GM12875 (cell line): ENCODE data around the gene ATL3.
"Not testable (repeated sequence)": the region's sequence is repeated elsewhere in the genome, so short reads cannot be mapped to it uniquely, and the experiment has no call there.

Experiments used
- H3K4me3 ChIP-seq: one replicate; pipeline ENCODE4 v1.5.1; 2011; ENCODE audit warnings: low read depth, low read length, control low read depth
- TF ChIP-seq, protein P1 (sequence below): IDR thresholded peaks from 2 replicates; pipeline ENCODE4 v1.5.1; 2011; ENCODE audit warnings: low read depth, mild to moderate bottlenecking, control low read depth, inconsistent platforms, low read length, moderate library complexity, borderline replicate concordance; ENCODE audit not compliant: insufficient read depth

The ATL3 gene

DNA sequence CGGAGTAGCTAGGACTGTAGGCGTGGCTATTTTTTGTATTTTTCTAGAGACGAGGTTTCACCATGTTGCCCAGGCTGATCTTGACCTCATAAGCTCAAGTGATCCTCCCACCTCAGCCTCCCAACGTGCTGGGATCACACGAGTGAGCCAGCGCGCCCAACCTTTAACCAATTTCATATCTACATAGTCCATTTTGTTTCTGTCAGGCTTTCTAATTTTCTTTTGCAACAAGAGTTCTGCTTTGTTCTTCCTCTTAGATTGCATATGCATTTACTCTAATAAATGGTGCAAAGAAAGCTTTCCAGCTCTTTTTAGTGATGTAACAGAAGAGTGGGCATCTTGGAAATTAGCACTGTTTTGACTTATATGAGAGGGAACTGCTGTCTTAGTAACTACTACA lies 23.4 kb upstream of the ATL3 start:
- TF ChIP-seq, protein P1, sequence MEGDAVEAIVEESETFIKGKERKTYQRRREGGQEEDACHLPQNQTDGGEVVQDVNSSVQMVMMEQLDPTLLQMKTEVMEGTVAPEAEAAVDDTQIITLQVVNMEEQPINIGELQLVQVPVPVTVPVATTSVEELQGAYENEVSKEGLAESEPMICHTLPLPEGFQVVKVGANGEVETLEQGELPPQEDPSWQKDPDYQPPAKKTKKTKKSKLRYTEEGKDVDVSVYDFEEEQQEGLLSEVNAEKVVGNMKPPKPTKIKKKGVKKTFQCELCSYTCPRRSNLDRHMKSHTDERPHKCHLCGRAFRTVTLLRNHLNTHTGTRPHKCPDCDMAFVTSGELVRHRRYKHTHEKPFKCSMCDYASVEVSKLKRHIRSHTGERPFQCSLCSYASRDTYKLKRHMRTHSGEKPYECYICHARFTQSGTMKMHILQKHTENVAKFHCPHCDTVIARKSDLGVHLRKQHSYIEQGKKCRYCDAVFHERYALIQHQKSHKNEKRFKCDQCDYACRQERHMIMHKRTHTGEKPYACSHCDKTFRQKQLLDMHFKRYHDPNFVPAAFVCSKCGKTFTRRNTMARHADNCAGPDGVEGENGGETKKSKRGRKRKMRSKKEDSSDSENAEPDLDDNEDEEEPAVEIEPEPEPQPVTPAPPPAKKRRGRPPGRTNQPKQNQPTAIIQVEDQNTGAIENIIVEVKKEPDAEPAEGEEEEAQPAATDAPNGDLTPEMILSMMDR, result no peak
- no peak overlapping the region for H3K4me3 ChIP-seq

DNA sequence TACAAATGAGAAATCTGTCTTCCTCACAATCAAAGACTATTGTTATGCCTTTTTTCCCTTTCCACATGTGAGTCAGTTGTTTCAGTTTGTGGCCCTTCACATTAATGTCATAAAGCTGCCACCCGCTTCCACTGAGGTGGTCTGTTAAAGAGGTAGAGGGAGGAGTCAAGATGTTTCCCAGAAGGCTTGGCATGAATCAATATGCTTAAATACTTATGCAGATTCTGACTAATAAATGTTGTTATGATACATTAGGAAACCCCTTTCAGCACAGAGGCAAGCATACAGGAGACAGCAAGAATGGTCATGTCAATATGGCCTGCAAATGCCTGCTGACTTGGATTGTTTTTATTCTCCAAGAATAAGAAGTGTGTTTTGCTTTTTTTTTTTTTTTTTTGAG lies 16.7 kb upstream of the ATL3 start:
- H3K4me3 ChIP-seq, result no peak overlapping the region
- TF ChIP-seq, protein P1, result no peak

DNA sequence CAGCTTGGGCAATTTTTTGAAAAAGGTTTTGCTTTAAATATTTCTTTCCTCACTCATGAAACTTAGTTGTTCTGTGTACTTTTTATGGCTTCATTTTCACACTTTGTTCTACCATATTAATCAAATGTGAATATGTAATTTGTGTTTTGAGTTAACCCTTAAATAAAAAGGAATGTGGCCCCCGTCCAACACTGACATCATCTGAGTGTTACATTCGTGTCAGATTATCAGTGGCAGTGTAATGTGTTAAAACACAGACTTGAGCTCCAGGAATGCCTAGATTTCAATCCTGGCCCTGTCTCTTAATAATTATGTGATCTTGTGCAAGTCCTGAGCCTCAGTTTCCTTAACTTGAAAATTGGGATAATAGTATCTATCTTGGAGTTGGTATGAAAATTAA lies 15.8 kb upstream of the ATL3 start:
- no peak overlapping the region for H3K4me3 ChIP-seq
- TF ChIP-seq, protein P1, result no peak

DNA sequence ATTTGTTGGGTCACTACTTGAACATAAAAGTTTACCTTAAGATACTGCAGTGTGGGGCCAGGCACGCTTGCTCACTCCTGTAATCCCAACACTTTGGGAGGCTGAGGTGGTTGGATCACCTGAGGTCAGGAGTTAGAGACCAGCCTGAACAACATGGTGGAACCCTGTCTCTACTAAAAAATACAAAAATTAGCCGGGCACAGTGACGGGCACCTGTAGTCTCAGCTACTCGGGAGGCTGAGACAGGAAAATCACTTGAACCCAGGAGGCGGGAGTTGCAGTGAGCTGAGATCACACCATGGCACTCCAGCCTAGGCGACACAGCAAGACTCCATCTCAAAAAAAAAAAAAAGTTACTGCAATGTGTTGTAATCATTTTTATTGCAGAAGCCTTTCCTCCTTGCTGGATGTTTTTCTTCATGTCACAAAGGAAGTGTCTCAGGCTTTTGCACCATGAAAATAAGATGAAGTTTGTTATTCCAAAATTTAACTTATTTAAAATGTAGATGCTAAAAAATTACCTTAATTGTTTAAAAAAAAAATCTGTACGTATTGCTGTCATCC lies 14.1 kb upstream of the ATL3 start:
- not testable (repeated sequence) for H3K4me3 ChIP-seq

DNA sequence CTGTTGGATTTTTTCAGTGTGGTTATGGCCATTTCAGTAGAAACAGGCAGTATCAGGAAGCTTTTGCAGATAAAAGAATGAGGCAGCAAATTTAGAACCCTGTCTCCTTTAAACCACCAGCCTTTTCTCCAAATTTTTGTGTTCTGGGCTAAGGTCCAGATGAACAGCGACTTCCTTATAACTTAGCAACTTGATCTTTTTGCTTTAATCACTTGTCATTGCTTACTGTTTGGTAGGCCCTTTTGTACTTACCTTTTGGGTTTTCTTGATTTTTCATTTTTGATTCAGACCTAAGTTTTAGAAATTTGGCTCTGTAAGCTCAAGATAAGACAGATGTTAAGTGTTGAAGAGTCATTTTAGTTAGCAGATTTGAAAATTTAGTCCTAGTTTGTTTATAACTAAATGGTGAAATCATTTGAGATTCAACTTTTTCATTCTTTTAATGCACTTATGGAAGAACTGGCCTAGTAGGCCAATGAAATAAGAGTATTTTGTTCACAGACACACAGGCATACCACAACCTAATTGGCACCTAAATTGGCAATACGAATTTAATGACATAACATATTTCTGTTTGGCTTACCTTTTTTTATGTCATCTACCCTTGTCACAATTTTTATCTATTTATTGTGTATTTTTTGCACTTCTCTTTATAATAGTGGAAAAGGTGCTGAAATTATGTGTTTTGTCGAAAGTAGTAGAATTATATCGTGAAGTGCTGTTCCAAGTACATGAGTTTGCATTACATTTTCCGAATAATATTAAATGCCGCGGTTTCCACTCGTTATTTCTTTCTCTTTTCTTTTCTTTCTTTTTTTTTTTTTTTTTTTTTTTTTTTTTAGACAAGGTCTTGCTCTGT lies 12.2 kb upstream of the ATL3 start:
- H3K4me3 ChIP-seq, result no peak overlapping the region
- TF ChIP-seq, protein P1, result no peak

DNA sequence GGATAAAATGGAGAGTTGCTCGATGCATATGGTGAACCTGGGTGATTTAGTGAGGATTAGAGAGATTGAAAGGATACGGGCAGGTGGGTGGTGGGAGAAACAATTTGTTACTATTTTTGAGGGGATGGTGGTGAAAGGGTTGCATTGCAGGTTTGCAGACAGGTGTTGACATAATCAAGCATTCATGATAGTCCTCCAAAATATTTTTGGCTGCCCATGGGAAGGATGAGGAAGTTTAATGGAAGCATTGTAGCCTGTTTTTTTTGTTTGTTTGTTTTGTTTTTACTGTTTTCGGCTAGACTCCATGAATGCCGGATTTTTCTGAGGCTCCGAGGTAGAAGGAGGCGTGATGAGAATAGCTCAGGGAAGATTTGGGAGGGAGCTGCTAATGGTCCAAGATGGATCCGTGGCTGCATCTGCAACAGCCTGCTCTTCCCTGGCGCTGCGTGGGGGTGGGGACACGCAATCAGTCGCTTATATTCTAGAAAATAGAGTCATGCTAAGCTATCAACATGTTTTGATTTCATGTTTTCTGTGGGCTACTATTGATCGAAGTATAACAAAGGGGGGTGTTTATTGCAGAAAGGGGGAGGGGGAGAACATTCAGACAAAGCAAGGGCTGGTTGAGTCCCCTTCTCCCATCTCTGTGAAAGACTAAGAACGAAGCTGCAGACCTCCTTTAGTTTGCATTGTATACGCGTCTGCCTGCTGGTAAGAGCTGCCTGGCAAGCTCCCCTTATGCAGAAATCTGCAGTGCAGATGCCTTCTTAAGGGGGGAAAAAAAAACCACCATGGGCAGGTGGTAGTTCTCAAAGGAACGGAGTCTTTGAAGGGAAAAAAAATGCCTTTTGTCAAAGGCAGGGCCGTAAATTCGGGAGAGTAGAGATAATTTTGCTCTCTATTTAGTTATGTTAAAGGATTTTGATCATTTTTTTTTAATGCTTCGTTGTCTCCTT lies 11.2 kb upstream of the ATL3 start:
- TF ChIP-seq, protein P1, result 0 out of 2 replicates have a peak, but pooled peaks have one; percentile 23
- H3K4me3 ChIP-seq, result peak overlapping the region; percentile 73
